Fibroblast of the conjunctiva (primary cell): ENCODE measurements around the gene ZBTB18.

ENCODE experiments used
- DNase-seq: peaks from one replicate; pipeline ENCODE4 v3.0.0-alpha.2; 2010; ENCODE audit warnings: low read depth

Gene ZBTB18

DNA sequence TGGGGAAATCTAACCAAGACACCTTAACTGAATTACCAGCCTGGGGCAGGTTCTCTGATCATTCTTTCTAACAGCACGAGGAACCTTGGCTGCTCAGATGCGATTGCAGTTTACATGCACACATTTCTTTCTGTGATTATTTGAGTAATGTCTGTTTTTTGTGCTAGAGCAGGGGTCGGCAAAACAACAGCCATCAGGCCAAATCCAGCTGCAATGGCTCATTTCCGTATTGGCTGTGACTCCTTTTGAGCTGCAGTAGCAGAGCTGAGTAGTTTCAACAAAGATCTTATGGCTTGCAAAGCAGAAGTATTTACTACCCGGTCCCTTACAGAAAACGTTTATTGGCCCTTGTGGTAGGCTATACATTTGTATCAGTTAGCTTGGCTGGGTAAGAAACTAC, 37.1 kb downstream of the ZBTB18 start:
- no peak for DNase-seq

DNA sequence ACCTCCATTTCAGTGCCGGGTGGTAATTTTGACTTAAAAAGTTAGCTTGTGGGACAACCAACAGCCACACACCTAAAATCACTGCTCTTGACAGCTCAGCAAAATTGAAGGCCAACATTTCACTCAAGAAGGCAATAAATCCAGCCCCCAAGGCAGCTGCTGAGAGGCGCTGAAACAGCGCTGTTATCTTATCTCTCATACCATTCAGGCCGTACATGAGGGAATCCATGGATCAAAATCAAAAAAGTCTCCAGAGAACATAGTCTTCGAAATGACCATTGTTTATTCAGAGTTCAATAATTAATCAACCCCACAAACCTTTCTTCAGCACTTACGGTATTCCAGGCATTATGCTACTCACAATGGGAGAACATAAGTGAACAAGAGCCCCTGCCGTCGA, 38.5 kb downstream of the ZBTB18 start:
- DNase-seq = no peak

DNA sequence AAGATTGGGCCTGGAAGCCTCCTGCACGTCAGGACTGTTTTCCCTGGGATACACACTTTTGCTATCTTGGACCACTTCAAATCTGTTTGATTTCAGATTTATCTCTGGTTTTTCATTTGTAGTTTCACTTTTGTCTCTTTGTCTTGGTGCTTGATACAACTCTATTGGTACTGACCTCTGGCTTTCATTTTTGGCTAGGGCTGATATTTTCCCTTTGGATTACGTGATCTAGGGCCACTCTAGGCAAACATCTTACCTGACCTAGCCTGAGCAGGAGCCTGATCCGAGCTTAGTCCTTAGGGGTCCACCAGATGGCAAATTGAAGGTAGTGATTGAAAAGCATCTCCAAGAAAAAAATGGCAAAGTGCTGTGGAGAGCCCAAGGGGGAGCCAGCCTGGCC, 39.6 kb downstream of the ZBTB18 start:
- no peak for DNase-seq

DNA sequence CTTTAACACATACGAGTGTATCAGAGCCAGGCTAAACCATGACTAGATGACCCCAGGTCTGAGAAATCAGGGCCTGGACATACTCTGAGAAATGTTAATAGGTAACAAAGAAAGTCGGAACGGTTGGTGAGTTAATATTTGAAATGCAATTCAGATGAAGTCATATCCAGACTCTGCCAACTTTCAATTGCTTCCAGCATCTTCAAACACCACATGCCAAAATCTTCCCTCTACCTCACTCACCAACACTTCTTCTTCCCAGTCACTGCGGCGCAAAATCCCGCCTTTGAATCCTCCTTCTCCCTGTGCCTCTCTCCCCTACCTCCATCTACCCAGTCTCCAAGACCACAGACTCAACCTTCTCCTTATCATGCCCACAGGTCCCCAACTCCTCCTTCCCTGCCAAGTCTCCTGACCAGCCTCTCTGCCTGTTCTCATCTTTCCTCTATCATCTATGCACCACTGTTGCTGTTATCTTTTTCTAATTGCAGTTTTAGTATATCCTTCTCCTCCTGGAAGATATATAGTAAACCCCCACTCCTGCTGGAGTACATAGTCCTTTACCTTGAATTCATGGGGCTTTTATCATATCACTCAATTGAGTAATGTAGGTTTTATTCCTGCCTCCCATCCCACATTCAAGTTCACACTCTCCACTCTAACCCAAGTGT, 41.3 kb downstream of the ZBTB18 start:
- DNase-seq = peak; percentile 17

DNA sequence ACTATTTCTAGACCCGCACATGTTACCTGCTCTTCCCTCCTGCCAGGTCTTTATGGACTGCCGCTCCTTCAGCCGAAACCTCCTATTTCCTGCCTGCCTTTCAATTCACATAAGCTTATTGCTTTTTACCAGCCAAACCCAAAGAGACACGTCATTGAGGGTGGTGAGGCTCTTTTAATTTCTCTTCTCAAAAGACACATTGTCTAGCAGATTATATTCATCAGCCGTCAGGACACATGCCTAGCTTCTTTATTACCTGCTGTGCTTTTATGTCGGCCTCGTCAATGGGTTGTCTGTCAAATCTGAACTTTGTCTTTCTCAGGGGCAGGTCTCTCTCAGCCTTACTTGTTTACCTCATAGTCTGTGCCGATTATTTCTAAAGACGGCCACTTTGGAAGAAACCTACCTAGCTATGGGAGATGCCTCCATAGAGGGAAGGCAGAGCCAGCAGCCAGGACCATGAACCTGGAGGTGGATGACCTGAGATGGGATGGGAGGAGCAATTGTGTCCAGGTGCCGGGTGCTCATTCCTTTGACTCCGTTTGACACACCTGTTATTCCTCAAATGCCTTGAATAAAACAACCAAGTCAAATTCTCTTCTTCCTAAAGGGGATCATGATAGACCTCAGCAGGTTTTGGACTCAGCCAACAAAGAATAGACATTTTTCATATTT, 42.0 kb downstream of the ZBTB18 start:
- DNase-seq = no peak

DNA sequence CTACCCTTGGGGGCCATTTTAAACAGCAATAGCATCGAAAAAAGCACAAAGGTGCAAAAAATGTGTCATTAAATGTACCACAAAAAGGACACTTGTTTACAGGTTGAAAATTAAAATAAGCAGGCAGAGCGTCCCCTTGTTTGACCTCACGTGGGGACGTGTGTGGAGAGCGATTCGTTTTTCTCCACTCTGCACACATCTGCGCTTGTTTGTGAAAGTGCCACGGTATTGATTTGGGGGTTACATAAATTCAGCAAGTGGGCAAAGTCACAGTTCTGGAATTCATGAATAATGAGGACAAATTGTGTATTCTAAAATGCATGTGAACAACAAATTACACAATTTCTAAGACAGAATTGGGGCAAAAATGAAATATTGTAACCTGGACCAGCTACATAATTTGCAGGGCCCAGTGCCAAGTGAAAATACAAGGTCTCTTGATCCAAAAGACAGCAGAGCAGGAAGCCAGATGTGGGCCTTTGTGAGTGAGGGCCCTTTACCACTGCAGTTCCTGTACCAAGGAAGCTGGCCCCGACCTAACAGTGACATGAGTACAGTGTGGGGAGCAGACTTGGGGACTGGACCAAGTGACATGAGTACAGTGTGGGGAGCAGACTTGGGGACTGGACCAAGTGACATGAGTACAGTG, 43.9 kb downstream of the ZBTB18 start:
- DNase-seq = no peak

DNA sequence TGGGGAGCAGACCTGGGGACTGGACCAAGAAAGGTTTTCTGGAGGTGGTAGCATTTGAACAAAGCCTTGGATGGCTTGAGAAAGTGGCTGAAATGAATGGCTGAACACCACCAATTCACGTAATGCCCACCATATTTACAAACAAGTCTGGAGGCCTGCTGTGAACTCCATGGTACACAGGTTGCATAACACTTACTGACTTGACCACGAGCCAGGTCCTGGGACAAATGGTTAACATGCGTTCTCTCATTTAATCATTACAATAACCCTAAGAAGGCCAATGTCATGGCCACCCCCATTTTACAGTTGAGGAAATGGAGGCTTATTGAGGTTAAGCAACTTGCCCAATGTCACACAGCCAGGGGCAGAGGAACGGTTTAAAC, 44.4 kb downstream of the ZBTB18 start:
- DNase-seq = no peak

DNA sequence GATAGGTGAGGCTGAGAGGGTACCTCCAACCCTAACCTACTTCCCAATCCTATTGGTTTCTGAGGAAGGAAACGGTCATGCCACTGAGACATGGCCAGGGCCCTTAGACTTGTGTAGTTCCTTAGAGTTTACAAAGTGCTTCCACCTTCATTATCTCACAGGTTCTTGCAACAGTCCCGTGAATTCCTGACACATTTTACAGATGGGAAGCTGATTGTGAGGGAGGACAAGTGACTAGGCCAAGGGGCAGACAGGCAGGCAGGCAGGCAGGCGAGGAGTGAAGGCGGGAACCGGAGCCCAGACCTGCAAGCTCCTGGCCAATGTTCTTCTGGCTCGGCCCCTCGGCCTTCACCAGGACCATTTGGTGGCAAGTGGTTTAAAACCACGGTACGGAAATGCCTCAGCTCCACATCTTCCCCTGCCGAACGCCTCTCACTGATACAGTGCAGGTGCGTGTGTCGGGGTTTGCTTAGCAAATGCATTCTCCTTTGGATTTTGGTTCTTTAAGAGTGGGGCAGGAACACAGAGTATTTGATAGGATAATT, 45.1 kb downstream of the ZBTB18 start:
- DNase-seq = no peak

DNA sequence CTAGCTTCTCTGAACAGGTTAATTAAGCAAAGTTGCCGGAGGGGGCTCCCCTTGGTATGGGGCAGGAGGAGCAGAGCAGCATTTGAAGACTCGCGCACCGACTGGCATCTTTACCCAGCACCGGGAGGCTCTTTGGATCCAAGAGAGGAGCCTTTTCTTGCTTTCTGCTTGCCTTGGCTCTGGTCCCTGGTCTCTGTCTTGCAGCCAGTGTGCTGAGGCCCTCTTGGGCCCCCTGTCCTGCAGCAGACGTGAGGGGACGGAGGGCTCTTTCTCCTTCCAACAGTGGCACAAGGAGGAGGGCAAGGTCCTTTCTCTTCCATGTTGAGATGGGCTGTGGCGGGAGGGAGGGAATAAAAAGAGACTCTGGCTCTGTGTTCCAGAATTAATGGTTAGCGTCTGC, 45.6 kb downstream of the ZBTB18 start:
- no peak for DNase-seq

DNA sequence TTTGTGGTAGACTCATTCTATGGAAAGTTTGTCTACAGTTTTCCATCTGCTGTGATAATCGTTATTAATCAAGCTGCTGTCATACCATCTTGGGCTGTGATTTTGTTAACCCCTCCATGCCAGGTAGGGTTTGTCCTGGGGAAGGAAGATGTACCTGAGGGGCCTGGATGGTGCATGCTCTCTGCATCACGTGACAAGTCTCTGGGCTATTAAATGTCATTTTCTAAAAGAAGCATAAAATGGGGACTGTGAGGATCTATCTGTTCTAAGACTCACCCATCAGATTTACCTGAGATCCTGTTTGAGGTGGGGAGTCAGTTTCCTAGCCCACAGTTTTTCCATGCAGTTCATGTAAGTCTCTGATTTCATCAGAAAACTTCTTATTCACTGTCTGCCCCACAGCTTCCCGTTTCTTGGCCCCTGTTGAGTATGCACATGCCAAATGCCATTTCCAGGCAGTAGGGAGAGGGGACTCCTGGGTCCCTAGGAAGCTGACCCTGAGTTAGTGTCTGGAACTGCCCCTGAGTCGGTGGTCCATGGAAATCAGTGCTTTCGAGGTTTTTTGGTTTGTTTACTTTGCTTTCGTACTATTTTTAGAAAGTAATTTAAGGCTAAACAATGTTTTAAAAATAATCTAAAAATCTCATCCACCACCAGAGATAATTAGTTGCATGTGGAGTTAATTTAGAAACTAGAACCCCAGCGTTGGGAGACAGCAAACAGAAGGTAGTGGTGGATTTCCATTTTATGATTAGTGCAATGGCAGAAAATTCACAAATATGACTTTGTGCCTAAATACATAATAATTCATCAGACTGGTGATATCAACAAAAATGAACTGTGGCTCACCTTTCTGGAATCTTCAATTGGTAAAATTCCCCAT, 46.7 kb downstream of the ZBTB18 start:
- DNase-seq = no peak

DNA sequence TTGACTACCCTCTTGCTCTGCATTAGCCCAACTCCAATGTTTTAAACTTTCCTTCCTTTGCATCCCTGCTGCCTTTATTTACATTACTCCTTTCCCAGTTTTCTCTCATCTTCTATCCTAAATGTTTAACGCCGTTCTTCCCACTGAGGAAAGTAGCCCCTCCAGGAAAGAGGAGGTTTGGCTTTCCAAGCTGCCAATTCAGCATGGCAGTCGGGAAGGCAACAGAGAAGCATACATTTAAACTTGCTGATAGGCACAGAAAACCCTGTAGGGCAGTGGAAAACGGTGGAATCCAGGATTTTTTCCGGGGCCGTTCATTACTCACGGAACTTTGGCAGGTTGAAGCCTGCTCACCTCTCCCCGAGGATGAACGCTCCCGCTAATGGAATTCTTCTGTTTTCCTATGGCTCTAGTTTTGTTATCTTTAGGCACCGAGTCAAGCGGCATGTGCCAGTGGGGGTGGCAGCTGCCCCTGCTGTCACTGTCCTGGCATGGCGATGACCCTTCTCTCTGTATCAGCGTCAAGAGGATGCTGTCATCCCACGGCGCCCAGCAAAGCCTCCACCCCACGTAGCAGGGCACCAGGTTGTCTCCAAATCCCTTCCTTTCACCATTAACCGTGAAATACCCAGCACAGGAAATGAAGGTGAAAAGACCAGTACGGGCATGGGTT, 48.3 kb downstream of the ZBTB18 start:
- no peak for DNase-seq

DNA sequence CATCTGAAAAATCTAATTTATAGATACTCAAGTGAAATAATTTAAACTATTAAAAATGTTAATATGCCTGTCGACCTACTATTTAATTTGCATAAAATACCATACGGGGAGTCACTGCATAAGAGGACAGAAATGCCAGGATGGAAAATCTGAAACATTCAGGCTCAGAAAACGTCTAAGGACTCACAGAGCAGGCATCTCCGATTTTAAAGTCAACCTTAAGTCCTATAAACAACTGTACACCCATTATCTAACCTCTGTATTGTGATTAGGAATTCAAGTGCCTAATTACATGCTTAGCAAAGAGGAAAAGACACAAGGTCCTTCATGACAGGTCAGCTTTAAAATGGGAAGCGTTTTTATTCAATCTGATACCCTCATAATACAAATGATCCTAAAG, 49.2 kb downstream of the ZBTB18 start:
- no peak for DNase-seq

DNA sequence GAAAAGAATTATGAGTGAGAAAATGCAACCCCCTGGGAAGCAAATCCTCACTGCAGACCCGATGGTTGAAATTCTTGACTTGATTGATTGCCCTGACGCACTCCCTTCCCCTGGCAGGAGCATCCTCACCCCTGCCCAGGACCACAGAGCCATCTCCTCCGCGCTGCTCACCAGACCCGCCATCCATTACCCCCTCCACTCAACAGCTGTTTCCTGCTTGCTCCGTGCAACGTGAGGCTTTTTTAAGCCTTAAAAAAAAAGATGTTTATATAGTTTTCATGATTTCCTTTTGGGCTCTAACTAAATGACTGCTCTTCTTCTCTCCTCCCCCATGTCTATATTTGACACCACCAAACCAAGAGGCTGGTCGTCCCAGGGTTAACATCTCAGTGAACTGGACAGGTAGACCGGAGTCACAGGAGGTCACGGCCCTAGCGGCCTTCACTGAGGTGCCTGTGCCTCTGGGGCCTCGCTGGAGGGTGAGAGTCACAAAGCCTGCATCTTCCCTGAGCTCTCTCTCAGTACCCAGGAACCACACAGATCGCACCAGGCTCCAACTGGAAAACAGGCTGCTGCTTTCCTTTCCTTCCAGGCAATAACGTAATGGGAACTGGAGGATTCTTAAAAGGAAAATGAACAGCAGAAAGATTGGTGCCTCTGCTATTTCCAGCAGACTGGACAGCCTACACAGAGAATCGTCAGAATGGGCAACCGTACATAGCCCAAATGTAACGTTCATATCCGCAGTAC, 49.8 kb downstream of the ZBTB18 start:
- no peak for DNase-seq

DNA sequence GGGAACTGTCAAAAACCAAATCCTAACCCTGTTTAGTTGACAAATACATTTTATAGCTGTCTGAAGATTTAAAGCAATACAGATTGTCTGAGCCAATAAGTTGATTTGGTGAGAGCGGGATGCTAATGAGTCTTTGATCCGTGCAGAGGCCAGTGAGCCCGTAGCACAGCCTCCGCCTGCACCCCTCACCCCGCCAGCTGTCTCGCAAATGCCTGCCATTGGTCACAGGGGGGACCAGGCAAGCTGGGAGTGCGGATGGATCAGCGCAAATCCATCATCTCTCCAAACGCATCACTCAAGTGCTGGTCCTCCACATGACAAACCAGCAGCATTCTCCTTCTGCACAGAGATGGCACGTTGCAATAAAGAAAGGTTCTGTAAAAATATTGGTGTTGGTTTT, 51.0 kb downstream of the ZBTB18 start:
- DNase-seq = no peak

DNA sequence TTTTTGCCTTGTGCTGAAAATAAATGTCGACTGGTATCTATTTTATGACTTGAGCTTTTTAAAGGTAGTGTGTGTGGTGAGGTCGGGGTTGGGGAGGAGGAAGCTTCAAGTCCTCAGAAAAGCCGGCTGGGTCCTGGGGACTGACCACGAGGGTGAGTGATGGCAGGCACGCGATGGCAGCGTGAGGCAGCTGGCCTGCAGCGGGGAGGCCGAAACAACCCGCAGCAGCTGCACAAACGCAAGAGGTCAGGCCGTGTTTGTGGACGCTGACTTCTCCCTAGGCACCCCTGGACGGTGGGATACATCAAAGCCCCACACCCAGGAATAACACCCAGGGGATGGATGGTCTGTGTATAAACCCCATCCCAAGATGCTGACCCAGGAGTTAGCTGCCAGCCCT, 51.4 kb downstream of the ZBTB18 start:
- no peak for DNase-seq

DNA sequence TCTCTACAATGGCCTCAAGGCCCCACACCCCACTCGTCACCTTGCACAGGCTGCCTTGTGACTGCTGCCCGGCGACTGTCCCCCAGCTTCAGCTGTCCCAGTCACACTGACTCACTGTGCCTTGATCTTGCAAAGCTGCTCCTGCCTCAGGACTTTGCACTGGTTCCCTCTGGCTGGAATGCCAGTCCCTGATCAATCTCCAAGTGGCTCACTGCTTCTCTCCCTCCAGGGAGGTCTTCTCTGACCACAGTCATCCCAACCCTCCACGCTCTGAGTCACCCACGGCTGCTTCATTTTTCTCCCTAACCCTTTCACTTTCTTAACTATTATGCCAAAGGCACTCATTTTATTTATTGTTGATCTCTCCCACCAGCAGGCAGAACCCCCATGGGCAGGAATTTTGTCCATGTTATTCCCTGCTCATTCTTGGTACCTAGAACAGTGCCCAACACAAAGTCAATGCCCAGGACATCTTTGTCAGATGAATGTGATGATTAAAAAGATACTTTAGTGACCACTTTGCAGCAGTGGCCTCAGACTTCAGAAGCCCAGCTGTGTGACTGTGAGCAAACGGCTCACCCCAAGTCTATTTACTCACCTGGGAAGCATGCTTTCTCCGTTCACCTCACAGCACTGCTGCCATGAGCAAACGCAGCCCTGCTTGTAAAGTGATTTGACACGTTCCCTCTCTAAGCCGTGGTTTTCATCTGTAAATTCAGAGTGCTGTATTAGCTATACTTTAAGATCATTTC, 53.4 kb downstream of the ZBTB18 start:
- peak; percentile 31 for DNase-seq

DNA sequence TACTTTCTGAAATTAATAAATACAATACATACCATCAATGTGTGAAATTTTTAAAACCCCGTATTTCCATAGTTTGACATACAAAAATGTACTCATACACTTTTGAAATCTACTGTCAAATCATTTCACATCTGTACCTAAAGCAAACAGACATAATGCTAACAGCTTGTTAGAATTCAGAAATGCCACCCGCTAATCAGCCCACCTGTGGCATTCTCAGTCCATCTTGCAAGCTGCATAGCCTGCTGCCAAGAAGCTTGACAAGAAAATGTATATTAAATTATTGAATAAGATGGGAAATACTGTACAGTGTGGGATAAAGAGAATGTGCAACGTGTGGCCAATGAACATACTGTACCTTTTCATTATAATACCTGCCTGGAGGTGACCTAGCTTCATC, 55.1 kb downstream of the ZBTB18 start:
- DNase-seq = no peak
